Activated CD8-positive, alpha-beta memory T cell treated with anti-CD3 and anti-CD28 coated beads, Interleukin-2, amount 50 U/mL, for 1 hour (primary cell): ENCODE measurements around the gene TPP1.

ENCODE experiments used
- DNase-seq: peaks from one replicate; pipeline ENCODE4 v3.0.0-alpha.2; 2020; ENCODE audit errors: extremely low read depth

Gene TPP1

GRCh38 chr11:6587360-6587953 is 31.8 kb downstream of the TPP1 start:
- no peak for DNase-seq

GRCh38 chr11:6586434-6587359 is 32.5 kb downstream of the TPP1 start:
- DNase-seq: no peak

GRCh38 chr11:6584528-6584927 is 34.7 kb downstream of the TPP1 start:
- DNase-seq: no peak

- no peak for DNase-seq
These were observed 35.6 kb downstream of the TPP1 start for GRCh38 chr11:6583584-6583983.

GRCh38 chr11:6579681-6580080 is 39.5 kb downstream of the TPP1 start:
- DNase-seq: no peak

DNA sequence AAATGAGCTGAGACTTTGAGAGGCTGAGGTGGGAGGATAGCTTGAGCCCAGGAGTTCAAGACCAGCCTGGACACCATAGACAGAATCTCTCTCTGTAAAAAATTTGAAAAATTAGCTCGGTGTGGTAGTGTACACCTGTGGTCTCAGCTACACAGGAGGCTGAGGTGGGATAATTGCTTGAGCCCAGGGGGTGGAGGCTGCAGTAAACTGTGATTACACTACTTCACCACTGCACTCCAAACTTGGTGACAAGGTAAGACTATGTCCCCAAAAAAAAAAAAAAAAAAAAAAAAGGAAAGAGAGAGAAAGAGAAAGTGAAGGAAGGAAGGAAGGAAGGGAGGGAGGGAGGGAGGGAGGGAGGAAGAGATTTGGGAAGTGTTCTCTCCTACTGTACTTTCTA is 41.1 kb downstream of the TPP1 start:
- DNase-seq: no peak

DNA sequence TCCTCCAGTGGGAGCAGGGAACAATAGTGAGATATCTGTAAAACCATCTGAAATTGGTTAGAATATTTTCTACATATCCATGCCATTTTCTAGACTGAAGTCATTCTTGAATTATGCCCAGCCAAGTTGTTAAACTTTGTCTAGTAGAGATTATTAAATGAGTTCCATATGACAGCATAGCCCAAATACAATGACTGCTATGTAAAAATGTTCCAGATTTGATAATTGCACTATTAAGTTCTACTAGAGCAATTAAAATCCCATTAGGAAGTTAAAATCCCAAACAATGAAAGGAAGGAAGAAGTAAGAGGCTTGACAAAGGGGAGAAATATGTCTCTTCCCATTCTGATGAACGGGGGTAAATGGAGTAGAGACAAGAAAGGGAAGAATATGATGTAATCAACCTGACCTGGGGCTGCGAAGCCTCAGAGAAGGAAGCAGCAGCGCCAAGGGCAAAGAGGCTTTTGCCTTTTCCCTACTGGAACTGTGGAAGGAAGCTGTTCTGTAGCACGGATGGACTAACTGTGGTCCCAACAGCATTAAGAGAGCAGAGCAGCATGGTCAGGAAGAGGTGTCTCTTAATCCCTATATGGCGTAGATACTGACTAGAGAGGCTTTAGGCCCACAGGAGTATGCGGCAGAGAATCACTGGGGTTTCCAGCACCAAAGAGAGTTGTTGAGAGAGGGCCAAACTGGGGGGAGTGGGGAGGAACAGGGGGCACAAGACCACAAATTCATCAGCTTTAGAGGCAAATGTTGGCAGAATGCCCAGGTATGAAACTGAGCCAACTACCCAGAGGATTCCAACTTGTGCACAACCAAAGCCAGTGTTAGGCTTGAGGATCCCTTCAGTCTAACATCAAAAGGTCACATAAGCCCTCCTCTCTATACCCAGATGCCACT is 42.5 kb downstream of the TPP1 start:
- no peak for DNase-seq

- DNase-seq: no peak
These were observed 44.2 kb downstream of the TPP1 start for GRCh38 chr11:6574816-6575715.

GRCh38 chr11:6572215-6572614 is 47.0 kb downstream of the TPP1 start:
- DNase-seq: no peak

DNA sequence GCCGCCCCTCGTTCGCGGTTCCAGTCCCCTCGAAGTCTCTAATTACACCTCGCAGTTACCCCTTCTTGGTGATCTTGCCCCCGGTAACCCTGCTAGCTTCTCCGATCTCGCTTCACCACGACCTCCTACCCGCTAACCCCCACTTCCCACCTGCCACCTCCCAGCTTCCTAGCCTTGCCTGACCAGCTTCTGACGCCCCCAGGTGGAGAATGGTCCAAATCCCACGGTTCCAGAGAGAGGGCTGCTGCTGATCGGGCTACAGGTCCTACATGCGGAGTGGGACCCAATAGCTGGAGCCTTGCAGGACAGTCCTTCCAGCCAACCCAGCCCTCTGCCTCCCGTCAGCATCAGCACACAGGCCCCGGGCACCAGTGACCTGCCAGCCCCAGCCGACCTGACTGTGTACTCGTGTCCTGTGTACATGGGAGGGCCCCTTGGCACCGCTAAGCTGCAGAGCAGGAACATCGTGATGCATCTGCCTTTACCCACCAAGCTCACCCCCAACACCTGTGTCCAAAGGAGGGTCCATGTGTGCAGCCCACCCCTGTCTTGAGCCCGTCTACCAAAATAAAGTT is 47.7 kb downstream of the TPP1 start:
- DNase-seq: no peak

DNA sequence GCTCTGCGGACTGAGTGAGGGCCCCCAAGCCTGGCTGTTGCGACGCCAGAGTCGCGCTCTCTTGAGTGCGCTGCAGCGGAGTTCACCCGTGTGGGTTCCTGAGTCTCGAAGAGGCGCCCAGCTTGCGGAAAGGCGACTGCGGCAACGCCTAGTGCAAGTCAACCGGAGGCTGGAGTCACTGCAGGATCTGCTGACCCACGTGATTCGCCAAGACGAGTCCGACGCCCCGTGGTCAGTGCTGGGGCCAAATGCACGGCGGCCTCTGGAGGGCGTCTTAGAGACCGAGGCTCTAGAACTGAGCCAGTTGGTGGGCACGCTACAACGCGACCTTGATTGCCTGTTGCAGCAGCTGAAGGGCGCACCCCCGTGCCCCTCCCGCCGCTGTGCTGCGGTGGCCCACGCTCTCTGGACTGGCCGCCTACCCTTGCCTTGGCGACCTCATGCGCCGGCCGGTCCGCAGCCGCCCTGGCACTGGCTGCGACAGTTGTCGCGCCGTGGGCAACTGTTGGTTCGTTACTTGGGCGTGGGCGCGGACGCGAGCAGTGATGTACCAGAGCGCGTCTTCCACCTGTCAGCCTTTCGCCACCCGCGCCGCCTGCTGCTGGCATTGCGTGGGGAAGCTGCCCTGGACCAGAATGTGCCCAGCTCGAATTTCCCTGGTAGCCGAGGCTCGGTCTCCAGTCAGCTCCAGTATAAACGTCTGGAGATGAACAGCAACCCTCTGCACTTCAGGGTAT is 48.4 kb downstream of the TPP1 start:
- DNase-seq: no peak

GRCh38 chr11:6569706-6570105 is 49.5 kb downstream of the TPP1 start:
- no peak for DNase-seq

DNA sequence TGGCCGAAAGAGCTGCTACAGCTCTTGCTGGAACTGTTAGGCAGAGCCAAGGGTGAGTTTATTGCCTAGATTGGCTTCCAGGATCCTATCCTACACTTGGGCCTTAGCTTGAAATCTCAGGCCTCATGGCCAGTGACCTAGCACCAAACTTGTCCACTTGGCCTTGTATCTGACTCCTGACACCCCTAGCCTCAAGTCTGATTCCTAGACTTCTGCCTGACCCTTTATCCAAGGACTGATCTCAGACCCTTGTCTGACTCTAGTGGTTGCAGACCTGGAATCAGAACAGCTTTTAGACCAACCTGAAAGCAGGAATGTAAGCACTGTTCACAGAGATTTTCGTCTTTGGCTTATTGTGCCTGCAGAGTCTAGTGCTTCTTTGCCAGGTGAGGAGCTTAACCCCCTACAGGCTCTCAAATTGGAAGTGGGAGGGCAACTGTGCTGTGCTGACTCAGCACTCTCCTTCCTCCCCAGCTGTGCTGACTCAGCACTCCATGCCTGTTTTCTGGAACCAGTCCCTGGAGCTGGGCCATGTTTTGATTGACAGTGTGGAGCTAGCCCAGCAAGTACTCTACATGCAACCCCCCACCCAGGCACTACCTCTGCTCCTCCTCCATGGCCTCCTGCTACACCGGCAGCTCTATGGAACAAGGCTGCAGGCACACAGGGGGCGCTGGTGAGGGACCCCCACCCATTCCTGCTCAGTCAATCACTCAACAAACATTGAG is 50.9 kb downstream of the TPP1 start:
- no peak for DNase-seq

- DNase-seq: no peak
These were observed 51.9 kb downstream of the TPP1 start for GRCh38 chr11:6567371-6567745.

- DNase-seq: no peak
These were observed 52.4 kb downstream of the TPP1 start for GRCh38 chr11:6566704-6567370.

DNA sequence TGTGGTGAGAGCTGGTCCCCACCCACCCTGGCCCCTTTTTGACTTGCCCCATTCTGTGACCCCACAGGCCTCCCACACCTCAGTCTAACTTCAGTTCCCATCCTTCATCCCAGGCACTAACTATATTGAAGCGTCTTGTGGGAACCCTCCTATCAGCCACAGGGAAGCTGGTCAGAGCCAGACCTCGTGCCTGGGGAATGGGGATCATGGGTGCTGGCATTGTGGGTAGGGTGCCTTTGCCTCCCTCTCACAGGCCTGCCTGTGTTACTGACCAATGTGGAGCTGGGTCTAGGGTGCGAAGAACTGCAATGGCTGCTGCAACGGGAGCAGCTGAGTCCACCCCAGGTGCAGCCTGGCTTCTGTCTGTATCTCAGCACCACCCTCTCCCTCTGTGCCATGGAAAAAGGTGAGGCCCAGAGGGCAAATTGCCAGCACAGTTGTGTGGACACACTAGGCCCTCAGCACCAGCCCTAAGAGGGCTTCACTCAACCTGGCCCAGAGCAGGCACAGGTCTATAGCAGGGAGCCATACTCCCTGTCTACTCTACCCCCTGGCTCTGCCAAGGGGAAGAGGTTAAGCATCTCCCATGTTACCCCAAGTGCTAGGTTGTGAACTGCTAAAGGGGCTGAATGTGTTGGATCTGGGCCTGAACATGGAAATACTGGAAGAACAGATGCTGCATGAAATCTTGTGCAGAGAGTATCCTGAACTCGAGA is 53.1 kb downstream of the TPP1 start:
- no peak for DNase-seq

- no peak for DNase-seq
These were observed 53.9 kb downstream of the TPP1 start for GRCh38 chr11:6565325-6565724.

GRCh38 chr11:6563667-6564066 is 55.6 kb downstream of the TPP1 start:
- no peak for DNase-seq
